Measurements from ENCODE around the gene C19orf73. TPM values are rescaled to one million over a fixed set of nuclear protein-coding genes. Genes with fewer than 3 reads are reported as not detected.

The C19orf73 gene
- total and polyA plus RNA-seq, 9 of the 15 experiments (the other 6 are each of a cell fraction or from before 2014, with no cell fraction given) = 0.08 to 7.4 (median 1.4) TPM

DNA sequence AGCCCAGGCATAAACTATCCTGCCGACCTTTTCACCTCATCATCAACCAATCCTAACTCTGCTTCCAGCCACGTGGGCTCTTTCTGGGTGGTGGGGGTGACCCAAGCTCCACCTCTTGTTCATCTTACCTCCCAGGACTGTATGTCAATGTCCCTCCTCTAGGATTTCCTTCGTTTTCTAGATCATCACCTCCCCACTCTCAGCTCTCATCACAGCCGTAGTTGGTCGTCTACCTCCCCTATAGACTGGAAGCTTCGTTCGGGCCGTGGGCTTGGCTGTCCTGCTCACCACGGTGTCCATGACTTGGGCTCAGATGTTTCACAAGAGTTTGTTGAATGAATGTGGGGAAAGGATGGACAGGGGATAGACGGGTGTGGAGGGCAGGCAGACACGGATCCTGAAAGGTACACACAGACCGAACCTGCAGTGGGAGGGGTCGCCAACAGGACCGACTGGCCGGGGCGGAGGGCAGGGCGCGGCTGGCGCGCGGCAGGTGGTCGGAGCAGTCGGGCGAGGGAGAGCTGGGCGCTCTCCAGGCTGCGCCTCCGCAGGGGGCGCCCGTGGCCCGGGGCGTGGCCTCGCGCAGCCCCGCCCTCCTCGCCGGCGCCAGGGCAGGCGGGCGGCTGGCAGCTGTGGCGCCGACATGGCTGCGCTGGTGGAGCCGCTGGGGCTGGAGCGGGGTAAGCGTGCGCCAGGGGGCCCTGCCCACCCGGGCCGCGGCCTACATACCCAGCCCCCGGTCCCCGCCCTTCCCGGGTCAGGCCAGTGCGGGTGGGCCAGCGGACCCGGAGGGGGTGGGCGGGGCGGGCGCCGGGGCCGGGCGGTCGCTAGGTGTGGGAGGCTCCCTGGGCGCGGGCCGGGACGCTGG, 4.9 kb downstream of the C19orf73 start, which contains the start of gene LIN7B (continued):
- TF ChIP-seq, protein P1, sequence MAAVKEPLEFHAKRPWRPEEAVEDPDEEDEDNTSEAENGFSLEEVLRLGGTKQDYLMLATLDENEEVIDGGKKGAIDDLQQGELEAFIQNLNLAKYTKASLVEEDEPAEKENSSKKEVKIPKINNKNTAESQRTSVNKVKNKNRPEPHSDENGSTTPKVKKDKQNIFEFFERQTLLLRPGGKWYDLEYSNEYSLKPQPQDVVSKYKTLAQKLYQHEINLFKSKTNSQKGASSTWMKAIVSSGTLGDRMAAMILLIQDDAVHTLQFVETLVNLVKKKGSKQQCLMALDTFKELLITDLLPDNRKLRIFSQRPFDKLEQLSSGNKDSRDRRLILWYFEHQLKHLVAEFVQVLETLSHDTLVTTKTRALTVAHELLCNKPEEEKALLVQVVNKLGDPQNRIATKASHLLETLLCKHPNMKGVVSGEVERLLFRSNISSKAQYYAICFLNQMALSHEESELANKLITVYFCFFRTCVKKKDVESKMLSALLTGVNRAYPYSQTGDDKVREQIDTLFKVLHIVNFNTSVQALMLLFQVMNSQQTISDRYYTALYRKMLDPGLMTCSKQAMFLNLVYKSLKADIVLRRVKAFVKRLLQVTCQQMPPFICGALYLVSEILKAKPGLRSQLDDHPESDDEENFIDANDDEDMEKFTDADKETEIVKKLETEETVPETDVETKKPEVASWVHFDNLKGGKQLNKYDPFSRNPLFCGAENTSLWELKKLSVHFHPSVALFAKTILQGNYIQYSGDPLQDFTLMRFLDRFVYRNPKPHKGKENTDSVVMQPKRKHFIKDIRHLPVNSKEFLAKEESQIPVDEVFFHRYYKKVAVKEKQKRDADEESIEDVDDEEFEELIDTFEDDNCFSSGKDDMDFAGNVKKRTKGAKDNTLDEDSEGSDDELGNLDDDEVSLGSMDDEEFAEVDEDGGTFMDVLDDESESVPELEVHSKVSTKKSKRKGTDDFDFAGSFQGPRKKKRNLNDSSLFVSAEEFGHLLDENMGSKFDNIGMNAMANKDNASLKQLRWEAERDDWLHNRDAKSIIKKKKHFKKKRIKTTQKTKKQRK (IDR thresholded peaks at IDR 0.05; ENCODE audit: borderline replicate concordance, low read depth, low read length) = no peak
- TF ChIP-seq HNRNPLL (IDR thresholded peaks at IDR 0.05; ENCODE audit: low read depth, low read length, poor library complexity, severe bottlenecking) (peak; percentile 26), TCF3 (CRISPR knock-in tag; IDR thresholded peaks at IDR 0.05) (no peak), SLC30A9 (CRISPR knock-in tag; IDR thresholded peaks at IDR 0.05) (no peak), GABPB1 (CRISPR knock-in tag; IDR thresholded peaks at IDR 0.05) (peak; percentile 49; the same call in 1 of the 2 replicates), TAF15 (IDR thresholded peaks at IDR 0.05; ENCODE audit: low read depth, low read length) (no peak), HDAC2 (IDR thresholded peaks at IDR 0.05) (peak; percentile 53; the same call in 1 of the 2 replicates), MEIS2 (IDR thresholded peaks at IDR 0.05; ENCODE audit: partially characterized antibody) (peak; percentile 2), TOE1 (IDR thresholded peaks at IDR 0.05; ENCODE audit: borderline replicate concordance) (no peak), TOE1 (CRISPR knock-in tag; IDR thresholded peaks at IDR 0.05; ENCODE audit: borderline replicate concordance, low read depth) (0 out of 2 replicates have a peak, but pooled peaks have one; percentile 31), PHF20 (IDR thresholded peaks at IDR 0.05; ENCODE audit: partially characterized antibody) (no peak), STAT5A (IDR thresholded peaks at IDR 0.05; ENCODE audit: borderline replicate concordance, low read length) (no peak), ZFP1 (CRISPR knock-in tag; IDR thresholded peaks at IDR 0.05) (no peak), DNMT1 (IDR thresholded peaks at IDR 0.05) (peak; percentile 50; the same call in 1 of the 2 replicates), HEY1 (CRISPR knock-in tag; IDR thresholded peaks at IDR 0.05; ENCODE audit: borderline replicate concordance) (no peak), ZNF76 (CRISPR knock-in tag; IDR thresholded peaks at IDR 0.05; ENCODE audit: borderline replicate concordance) (no peak), MCM7 (IDR thresholded peaks at IDR 0.05) (no peak)
- TF ChIP-seq, protein P2, sequence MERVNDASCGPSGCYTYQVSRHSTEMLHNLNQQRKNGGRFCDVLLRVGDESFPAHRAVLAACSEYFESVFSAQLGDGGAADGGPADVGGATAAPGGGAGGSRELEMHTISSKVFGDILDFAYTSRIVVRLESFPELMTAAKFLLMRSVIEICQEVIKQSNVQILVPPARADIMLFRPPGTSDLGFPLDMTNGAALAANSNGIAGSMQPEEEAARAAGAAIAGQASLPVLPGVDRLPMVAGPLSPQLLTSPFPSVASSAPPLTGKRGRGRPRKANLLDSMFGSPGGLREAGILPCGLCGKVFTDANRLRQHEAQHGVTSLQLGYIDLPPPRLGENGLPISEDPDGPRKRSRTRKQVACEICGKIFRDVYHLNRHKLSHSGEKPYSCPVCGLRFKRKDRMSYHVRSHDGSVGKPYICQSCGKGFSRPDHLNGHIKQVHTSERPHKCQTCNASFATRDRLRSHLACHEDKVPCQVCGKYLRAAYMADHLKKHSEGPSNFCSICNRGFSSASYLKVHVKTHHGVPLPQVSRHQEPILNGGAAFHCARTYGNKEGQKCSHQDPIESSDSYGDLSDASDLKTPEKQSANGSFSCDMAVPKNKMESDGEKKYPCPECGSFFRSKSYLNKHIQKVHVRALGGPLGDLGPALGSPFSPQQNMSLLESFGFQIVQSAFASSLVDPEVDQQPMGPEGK (CRISPR knock-in tag; IDR thresholded peaks at IDR 0.05; ENCODE audit: borderline replicate concordance) = no peak
- TF ChIP-seq, protein P3, sequence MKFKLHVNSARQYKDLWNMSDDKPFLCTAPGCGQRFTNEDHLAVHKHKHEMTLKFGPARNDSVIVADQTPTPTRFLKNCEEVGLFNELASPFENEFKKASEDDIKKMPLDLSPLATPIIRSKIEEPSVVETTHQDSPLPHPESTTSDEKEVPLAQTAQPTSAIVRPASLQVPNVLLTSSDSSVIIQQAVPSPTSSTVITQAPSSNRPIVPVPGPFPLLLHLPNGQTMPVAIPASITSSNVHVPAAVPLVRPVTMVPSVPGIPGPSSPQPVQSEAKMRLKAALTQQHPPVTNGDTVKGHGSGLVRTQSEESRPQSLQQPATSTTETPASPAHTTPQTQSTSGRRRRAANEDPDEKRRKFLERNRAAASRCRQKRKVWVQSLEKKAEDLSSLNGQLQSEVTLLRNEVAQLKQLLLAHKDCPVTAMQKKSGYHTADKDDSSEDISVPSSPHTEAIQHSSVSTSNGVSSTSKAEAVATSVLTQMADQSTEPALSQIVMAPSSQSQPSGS (CRISPR knock-in tag; IDR thresholded peaks at IDR 0.05) = no peak
- TF ChIP-seq, protein P4, sequence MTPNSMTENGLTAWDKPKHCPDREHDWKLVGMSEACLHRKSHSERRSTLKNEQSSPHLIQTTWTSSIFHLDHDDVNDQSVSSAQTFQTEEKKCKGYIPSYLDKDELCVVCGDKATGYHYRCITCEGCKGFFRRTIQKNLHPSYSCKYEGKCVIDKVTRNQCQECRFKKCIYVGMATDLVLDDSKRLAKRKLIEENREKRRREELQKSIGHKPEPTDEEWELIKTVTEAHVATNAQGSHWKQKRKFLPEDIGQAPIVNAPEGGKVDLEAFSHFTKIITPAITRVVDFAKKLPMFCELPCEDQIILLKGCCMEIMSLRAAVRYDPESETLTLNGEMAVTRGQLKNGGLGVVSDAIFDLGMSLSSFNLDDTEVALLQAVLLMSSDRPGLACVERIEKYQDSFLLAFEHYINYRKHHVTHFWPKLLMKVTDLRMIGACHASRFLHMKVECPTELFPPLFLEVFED (CRISPR knock-in tag; conservative IDR thresholded peaks at IDR 0.05) = no peak

Measured in K562 (cell line).